ENCODE measurements around the gene C15orf61.

The C15orf61 gene

GRCh38 chr15:67521029-67521782 lies at the start of gene C15orf61:
Gene C15orf61, plus strand, starts transcription at chr15:67521131. Its CDS starts 118 bp downstream, at chr15:67521249.
- peak; percentile 89 for DNase-seq

- DNase-seq, result no peak
Observed at GRCh38 chr15:67472957-67473356, 48.0 kb upstream of the C15orf61 start.

GRCh38 chr15:67474405-67475110 lies 46.4 kb upstream of the C15orf61 start:
- DNase-seq, result no peak

DNA sequence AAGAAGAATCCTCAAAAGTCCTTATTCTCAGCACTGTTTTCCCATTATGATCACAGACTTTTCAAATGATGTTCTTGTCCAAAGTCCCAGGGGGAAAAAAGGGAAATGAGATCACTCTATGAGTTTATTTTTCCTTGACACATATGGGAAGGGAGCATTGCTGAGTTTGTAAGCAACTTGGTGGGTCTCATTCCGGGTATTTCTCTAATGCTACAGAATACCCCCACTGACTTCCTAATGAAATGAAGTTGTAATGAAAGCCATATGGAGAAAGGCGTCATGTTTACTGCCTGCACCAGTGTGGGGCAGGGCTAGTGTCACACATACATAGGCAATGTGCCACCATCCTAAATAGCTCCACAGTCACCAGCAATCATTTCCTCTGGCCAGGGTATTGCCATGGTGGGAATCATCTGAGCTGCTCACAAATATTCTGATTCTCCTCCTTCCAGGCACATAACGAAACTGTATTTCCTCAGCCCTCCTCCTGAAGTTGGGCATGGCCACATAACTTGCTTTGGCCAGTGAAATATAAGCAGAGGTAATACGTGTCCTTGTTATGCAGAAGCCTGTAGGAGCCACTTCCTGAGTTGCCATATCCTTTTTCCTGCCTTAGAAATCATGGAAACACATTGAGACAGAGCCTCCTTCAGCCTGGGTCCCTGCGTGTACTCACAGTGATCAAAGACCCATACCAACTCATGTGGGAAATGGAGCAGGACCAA lies 41.0 kb upstream of the C15orf61 start:
- no peak for DNase-seq

DNA sequence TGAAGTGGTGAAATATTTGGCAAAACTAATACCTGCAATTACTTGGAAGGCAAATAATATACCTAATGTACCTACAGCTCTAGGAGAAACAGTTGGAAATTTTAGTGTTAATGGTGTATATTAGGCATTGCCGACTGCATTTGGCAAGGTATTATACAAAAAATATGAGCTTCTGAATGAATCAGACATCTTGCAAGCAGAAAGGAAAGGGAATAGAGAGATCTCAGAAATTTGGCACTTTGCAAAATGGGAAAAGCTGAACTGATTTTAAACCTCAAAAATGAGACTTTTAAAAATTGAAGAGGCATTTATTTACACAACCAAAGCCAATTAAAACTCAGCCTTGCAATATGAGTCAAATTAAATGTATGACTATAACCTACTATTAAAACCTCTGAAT lies 40.2 kb upstream of the C15orf61 start:
- DNase-seq, result no peak

DNA sequence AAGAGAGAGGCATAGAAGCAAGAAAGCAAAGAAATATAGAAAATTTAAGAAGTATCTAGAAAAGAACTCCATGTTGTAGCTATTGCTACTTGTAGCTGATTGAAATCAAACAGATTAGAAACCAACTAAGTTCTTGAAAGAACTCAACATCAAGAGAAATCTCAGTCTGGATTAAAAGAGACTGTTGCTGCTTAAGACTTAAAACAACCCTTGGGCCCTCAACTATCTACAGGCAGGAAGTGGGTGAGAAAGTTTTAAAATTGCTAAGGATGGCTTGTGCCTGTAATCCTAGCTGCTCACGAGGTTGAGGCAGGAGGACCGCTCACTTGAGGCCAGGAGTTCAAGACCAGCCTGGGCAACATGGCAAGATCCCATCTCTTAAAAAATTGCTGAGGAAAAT lies 39.3 kb upstream of the C15orf61 start:
- DNase-seq, result no peak

DNA sequence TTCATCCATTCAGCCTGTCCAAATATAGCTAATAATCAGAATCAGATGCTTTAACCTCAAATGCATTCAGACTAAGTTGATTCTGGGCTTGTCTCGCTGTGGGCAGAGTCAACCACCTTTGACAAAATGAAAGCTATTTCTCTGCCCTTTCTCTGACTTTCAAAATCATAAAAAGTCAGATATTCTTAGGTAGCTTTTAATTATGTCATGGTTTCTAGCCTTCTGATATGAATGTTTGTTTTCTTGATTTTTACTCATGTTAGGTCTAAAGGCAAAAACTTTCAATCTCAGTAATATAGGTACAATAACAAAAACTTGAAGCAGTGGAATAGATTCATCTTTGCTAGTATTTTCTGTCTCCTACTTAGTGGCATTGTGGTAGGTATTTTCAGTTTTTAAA lies 25.3 kb upstream of the C15orf61 start:
- DNase-seq, result no peak

- DNase-seq, result no peak
Observed at GRCh38 chr15:67501177-67501835, 19.6 kb upstream of the C15orf61 start.

DNA sequence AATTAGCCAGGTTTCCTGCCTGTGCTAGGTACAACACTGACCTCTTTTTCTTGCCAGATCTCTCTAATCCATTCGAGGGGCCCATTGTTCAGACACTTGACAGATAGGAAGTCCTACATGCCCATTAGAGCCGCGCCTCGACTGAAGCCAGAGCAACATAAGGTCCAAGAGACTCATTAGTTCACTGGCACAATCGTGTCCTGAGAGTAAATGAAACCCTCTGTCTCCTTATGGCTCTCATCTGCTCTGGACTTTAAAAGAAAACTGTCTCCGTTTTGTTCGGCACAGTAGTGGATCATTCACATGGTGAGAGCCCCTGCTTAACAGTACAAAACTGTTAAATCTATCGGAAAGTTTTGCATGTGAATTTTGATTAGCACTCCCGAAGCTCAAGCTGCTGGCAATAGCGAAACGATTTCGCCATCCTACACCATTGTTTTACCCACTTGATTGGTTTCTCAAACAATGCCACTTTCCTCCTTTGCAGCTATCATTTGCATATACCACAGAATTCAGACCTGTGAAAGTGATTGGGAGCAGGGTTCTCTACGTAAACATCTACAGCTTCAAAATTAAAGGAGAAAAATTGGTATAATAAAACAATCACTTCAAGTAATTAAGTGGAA lies 19.0 kb upstream of the C15orf61 start:
- DNase-seq, result no peak

- no peak for DNase-seq
Observed at GRCh38 chr15:67504056-67504455, 16.9 kb upstream of the C15orf61 start.

DNA sequence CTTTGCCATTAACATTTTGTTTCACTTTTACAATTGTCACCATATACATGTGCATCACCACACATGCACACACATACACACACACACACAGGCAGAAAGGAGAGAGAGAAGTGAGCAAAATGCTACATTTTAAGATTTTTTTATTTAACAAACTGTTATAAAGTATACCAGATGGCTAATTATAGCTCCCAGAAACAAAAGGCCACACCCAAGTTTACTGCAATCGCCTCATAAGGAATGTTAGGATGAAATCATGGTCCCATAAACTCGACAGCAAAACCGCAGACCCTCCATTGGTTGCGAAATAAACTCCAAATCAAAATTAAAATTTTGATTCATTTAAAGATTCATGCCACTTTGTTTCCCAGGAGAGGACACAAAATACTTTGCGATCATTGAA lies 16.1 kb upstream of the C15orf61 start:
- DNase-seq, result no peak

- DNase-seq, result no peak
Observed at GRCh38 chr15:67505675-67506572, 15.0 kb upstream of the C15orf61 start.

GRCh38 chr15:67506775-67507747 lies 13.9 kb upstream of the C15orf61 start:
- DNase-seq, result no peak

GRCh38 chr15:67508407-67508806 lies 12.5 kb upstream of the C15orf61 start:
- no peak for DNase-seq

GRCh38 chr15:67509918-67510317 lies 11.0 kb upstream of the C15orf61 start:
- no peak for DNase-seq

- no peak for DNase-seq
Observed at GRCh38 chr15:67510597-67511190, 10.2 kb upstream of the C15orf61 start.

- DNase-seq, result no peak
Observed at GRCh38 chr15:67511606-67512005, 9.3 kb upstream of the C15orf61 start.

DNA sequence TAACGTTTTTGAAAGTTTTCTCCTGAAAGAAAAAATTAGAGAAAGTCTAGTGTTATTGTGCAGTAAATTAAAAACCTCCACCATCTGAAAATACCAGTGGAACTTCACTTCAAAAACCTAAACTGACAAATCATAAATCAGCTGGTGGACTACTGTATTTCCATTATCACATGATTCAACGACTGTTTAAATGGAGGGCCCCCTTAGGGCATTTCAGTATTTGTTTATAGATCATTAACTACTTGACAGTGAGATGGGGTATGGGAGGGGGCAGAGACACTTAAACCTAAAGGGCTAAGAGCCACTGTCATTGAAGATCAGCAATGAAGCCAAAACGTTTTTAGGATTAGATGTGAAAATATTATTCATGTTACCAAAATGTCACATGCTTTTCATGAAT lies 8.8 kb upstream of the C15orf61 start:
- DNase-seq, result no peak

DNA sequence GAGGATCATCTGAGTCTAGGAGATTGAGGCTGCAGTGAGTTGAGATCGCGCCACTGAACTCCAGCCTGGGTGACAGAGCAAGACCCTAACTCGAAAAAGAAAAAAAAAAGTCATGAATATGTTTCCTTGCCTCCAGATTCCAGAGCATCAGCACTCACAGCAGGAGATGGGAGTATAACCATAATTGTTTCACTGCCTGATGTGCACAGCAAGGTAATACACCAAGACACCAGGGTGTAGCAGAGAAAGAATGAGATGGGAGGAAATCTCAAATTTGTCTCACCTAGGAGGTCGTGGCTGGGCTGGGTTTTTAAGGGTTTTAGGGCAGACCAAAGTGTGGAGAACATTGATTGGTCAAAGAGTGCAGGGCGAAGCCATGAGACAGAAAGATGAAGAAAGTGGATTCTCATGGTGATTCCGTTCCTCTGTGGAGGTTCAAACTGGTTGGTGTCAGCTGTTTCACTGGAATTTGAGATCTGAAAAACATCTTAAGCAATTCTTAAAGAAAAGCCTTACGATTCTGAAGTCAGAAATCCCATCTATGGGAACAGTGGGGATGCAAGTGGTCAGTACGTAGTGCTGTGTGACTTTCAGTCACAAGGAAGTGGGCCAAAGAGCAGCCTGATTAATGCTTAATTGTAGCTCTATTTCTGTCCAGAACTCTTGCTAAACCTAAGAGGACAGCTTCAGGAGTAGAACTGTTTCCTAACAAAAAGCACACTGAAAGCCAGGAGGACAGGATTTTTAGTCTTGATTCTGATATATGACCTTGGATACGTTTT lies 7.8 kb upstream of the C15orf61 start:
- no peak for DNase-seq
